Activated B cell treated with CpG ODN at 0.5 μM for 24 hours (primary cell): Measurements from ENCODE around the gene FOXK1. TPM values are rescaled to one million over a fixed set of nuclear protein-coding genes. Genes with fewer than 3 reads are reported as not detected.

Experiments used
- ATAC-seq: fragments of 200-7000 bp; cut with Tn5 transposase; one replicate; pipeline ENCODE4 v1.10.0; 2021; ENCODE audit warnings: low read depth, mild to moderate bottlenecking, moderate library complexity
- CTCF ChIA-PET: fragments of 350-600 bp; sonication (Branson Sonifier 250); formaldehyde crosslinking; loops from one replicate; lab custom pipeline; 2021; ENCODE audit warnings: antibody characterized with exemption; lab: Charles Lee
- POLR2A ChIA-PET: fragments of 350-600 bp; sonication (Branson Sonifier 250); formaldehyde crosslinking; loops from one replicate; lab custom pipeline; 2021; ENCODE audit warnings: antibody characterized with exemption; lab: Charles Lee
- DNase-seq: peaks from one replicate; pipeline ENCODE4 v3.0.0; 2022
- H3K27ac Mint-ChIP-seq: one replicate; pipeline ENCODE4 v1.8.0; 2020; ENCODE audit warnings: mixed read lengths
- H3K27me3 Mint-ChIP-seq: one replicate; pipeline ENCODE4 v1.8.0; 2021; ENCODE audit warnings: mixed read lengths
- H3K36me3 Mint-ChIP-seq: one replicate; pipeline ENCODE4 v1.8.0; 2021; ENCODE audit warnings: low read depth, mixed read lengths
- H3K4me1 Mint-ChIP-seq: one replicate; pipeline ENCODE4 v1.8.0; 2021; ENCODE audit warnings: mixed read lengths
- H3K4me3 Mint-ChIP-seq: one replicate; pipeline ENCODE4 v1.8.0; 2020; ENCODE audit warnings: mild to moderate bottlenecking, mixed read lengths
- H3K9me3 Mint-ChIP-seq: one replicate; pipeline ENCODE4 v1.8.0; 2020; ENCODE audit warnings: mixed read lengths
- CTCF ChIP-seq: fragments of 200-600 bp; IDR thresholded peaks from one replicate; pipeline ENCODE4 v1.8.0; 2022; ENCODE audit warnings: antibody characterized with exemption, mild to moderate bottlenecking
- intact Hi-C: fragments of 100-400 bp; cut with micrococcal nuclease; formaldehyde crosslinking; loops from one replicate; pipeline ENCODE4 v1.15.1; 2024
- total RNA-seq: library from RNA; stranded (reverse); gene quantifications from 2 replicates; pipeline ENCODE4 v1.2.3, GENCODE V29; 2022

FOXK1 gene
- total RNA-seq, 1 donor from 2014 or later: 42.7 TPM

- CTCF ChIA-PET: no interaction called here
- Mint-ChIP-seq H3K27ac (no peak overlapping the region), H3K9me3 (no peaks in the 10 kb centered on the region), H3K27me3 (no peaks in the 10 kb centered on the region), H3K36me3 (peaks cover 39% of the 10 kb centered on the region), H3K4me1 (peaks cover 43% of the 10 kb centered on the region), H3K4me3 (no peak overlapping the region)
- ATAC-seq: no peak
- TF ChIP-seq CTCF: no peak
- DNase-seq: no peak
- POLR2A ChIA-PET: interaction anchor here (0.7 to 1.2 kb wide), 2 partner anchors 26 to 107 kb away, joined by 3 to 7 read pairs; partner anchors contain the start of gene AP5Z1
- intact Hi-C loops: no loop called here
Observed at GRCh38 chr7:4749798-4750197, 67.7 kb downstream of the FOXK1 start.

GRCh38 chr7:4751398-4751947, 69.4 kb downstream of the FOXK1 start:
- Mint-ChIP-seq H3K4me1 (peaks cover 28% of the 10 kb centered on the region), H3K27ac (no peak overlapping the region), H3K36me3 (peaks cover 50% of the 10 kb centered on the region), H3K9me3 (no peaks in the 10 kb centered on the region), H3K4me3 (no peak overlapping the region), H3K27me3 (no peaks in the 10 kb centered on the region)
- intact Hi-C loops: no loop called here
- DNase-seq: no peak
- TF ChIP-seq CTCF: no peak
- no peak for ATAC-seq
- POLR2A ChIA-PET: no interaction called here
- CTCF ChIA-PET: interaction anchor here (0.8 to 0.9 kb wide), 2 partner anchors 16 to 139 kb away, joined by 3 read pairs; no protein-coding TSS in a partner anchor

GRCh38 chr7:4753598-4754432, 71.7 kb downstream of the FOXK1 start:
- POLR2A ChIA-PET: interaction anchor here (1.5 kb wide), 1 partner anchor 21 kb away, joined by 5 read pairs; the partner anchor contains the start of gene AP5Z1
- Mint-ChIP-seq H3K9me3 (no peaks in the 10 kb centered on the region), H3K36me3 (peaks cover 54% of the 10 kb centered on the region), H3K4me1 (peaks cover 10% of the 10 kb centered on the region), H3K4me3 (no peak overlapping the region), H3K27ac (no peak overlapping the region), H3K27me3 (no peaks in the 10 kb centered on the region)
- intact Hi-C loops: loop anchor here (1.0 kb wide), 3 partner anchors 21 to 143 kb away; partner anchors contain the start of gene AP5Z1
- CTCF ChIA-PET: interaction anchor here (1.1 to 1.2 kb wide), 2 partner anchors 144 to 1450 kb away, joined by 3 read pairs; no protein-coding TSS in a partner anchor
- peak; percentile 94 for ATAC-seq
- no peak for TF ChIP-seq CTCF
- DNase-seq: peak; percentile 75

- Mint-ChIP-seq H3K4me3 (no peak overlapping the region), H3K9me3 (no peaks in the 10 kb centered on the region), H3K27me3 (no peaks in the 10 kb centered on the region), H3K27ac (no peak overlapping the region), H3K36me3 (peaks cover 52% of the 10 kb centered on the region), H3K4me1 (peaks cover 10% of the 10 kb centered on the region)
- no peak for DNase-seq
- CTCF ChIA-PET: interaction anchor here (1.1 to 1.2 kb wide), 3 partner anchors 143 to 1450 kb away, joined by 3 to 9 read pairs (median 3); no protein-coding TSS in a partner anchor
- intact Hi-C loops: loop anchor here (1.0 kb wide), 3 partner anchors 21 to 143 kb away; partner anchors contain the start of gene AP5Z1
- POLR2A ChIA-PET: interaction anchor here (0.9 kb wide), 1 partner anchor 21 kb away, joined by 4 read pairs; the partner anchor contains the start of gene AP5Z1
- no peak for ATAC-seq
- no peak for TF ChIP-seq CTCF
Observed at GRCh38 chr7:4754433-4755010, 72.4 kb downstream of the FOXK1 start.
